H1 (cell line): ENCODE data around the gene DCXR. TPM values are rescaled to one million over a fixed set of nuclear protein-coding genes. Genes with fewer than 3 reads are reported as not detected.

Experiments used
- CBX5 ChIP-seq: fragments of 300-800, 300-1000 bp; sonication (generic); IDR thresholded peaks from 2 replicates; pipeline ENCODE4 v1.7.1; 2016; ENCODE audit warnings: antibody characterized with exemption, low read length, low read depth
- RNF2 ChIP-seq: fragments of 200-900, 300-1000 bp; sonication (generic); IDR thresholded peaks from 2 replicates; pipeline ENCODE4 v1.7.1; 2016; ENCODE audit warnings: borderline replicate concordance, low read depth, mild to moderate bottlenecking, antibody characterized with exemption, low read length; ENCODE audit not compliant: poor library complexity, severe bottlenecking; ENCODE audit errors: missing control alignments
- RXRA ChIP-seq: IDR thresholded peaks from 2 replicates; pipeline ENCODE4 v1.6.1; 2011; ENCODE audit warnings: low read depth, mild to moderate bottlenecking, low read length, moderate library complexity; ENCODE audit not compliant: insufficient read depth
- SIN3A ChIP-seq, 2 experiments: IDR thresholded peaks in 1 of 2; conservative IDR thresholded peaks in 1 of 2; 2 replicates each; pipeline ENCODE4 v1.6.1; 2011 to 2012; ENCODE audit warnings: low read length in 2 of 2, improper control_type of control experiment in 1 of 2, low read depth in 1 of 2, mild to moderate bottlenecking in 1 of 2
- TCF12 ChIP-seq: IDR thresholded peaks from 2 replicates; pipeline ENCODE4 v1.6.1; 2011; ENCODE audit warnings: low read depth, mild to moderate bottlenecking, low read length
- polyA plus RNA-seq, 7 experiments: library from polyadenylated mRNA; depleted of rRNA in 3 of 7; stranded (reverse) in 5 of 7; unstranded in 2 of 7; fragments of >200 nt in 5 of 7; fragments of 200-250 nt in 2 of 7; gene quantifications; 1 replicate in 5 of 7; 2 replicates in 1 of 7; 4 replicates in 1 of 7; pipeline versions ENCODE4 v1.2.1 to v1.2.3, GENCODE V29; 2011 to 2013; ENCODE audit warnings: missing spikeins in 2 of 7, mixed read lengths in 2 of 7
- total RNA-seq: library from RNA; stranded (reverse); fragmentation: NEBNext Ultra II Directional; extraction: Animal tissue kit (Norgen Biotek cat#: 25700); gene quantifications from 2 replicates; pipeline ENCODE4 v1.2.1, GENCODE V29; 2021

Gene DCXR
- total and polyA plus RNA-seq, 2 of the 8 experiments (the other 6 are each of a cell fraction or from before 2014, with no cell fraction given): 96.3 to 212 TPM

DNA sequence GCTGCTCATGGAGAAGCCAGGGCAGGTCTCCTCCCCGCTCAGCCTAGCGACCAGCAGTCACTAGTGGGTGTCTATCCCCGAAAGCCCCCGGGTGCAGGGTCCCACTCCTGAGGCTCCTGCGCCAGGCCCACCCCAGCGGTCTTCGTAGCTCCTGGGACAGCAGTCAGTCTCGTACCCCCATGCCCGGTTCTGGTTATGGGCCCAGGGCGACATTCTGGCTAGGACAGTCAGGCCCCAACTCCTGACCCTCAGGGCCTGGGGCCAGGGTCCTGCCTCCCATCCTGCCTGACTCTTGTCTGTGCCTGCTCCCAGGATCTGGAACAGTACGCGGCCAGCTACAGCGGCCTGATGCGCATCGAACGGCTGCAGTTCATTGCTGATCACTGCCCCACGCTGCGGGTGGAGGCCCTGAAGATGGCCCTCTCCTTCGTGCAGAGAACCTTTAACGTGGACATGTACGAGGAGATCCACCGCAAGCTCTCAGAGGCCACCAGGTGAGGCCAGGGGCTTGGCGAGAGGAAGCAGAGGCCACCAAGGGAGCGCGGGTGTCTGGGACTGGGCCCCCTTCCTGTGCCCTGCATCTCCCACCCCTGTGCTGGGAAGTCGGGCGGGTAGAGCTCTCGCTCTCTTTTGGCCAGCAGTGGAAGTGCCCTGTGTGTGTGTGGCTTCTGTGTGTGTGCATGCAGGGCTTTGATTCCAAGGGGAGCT lies 16.2 kb upstream of the DCXR start (continued):
- TF ChIP-seq RNF2 (no peak), CBX5 (no peak), RXRA (no peak), TCF12 (no peak), SIN3A (conservative IDR thresholded peaks at IDR 0.05 in 1 of 2, IDR thresholded peaks at IDR 0.05 in 1 of 2; ENCODE audit: low read depth in 1 of 2, low read length in 2 of 2) (no peak)
